GM23338 (cell line): Measurements from ENCODE around the gene IL1RL2. TPM values are rescaled to one million over a fixed set of nuclear protein-coding genes. Genes with fewer than 3 reads are reported as not detected.

ENCODE experiments used
- ATAC-seq: fragments of 200-7000 bp; cut with Tn5 transposase; 3 replicates; pipeline ENCODE4 v1.9.1; 2020
- DNase-seq: peaks from one replicate; pipeline ENCODE4 v3.0.0-alpha.2; 2015; ENCODE audit warnings: low spot score
- H2AFZ ChIP-seq: fragments of 200-600 bp; sonication (generic); 2 replicates; pipeline ENCODE4 v1.8.0; 2016; ENCODE audit warnings: antibody characterized with exemption, mild to moderate bottlenecking, moderate library complexity
- H3F3A ChIP-seq: fragments of 200-600 bp; sonication (generic); replicated peaks from 2 replicates; pipeline ENCODE4 v1.8.0; 2017; ENCODE audit warnings: antibody characterized with exemption, mixed run types, low read depth
- H3K27ac ChIP-seq: fragments of 200-600 bp; sonication (generic); 2 replicates; pipeline ENCODE4 v1.6.1; 2016; ENCODE audit warnings: low read depth
- H3K27me3 ChIP-seq: fragments of 200-600 bp; sonication (generic); 2 replicates; pipeline ENCODE4 v1.8.0; 2016; ENCODE audit warnings: mild to moderate bottlenecking, mixed run types, moderate library complexity; ENCODE audit not compliant: insufficient read depth
- H3K36me3 ChIP-seq: fragments of 200-600 bp; sonication (generic); 2 replicates; pipeline ENCODE4 v1.8.0; 2016; ENCODE audit warnings: mild to moderate bottlenecking; ENCODE audit not compliant: insufficient read depth
- H3K4me1 ChIP-seq: fragments of 200-600 bp; sonication (generic); 2 replicates; pipeline ENCODE4 v1.8.0; 2016; ENCODE audit warnings: mild to moderate bottlenecking, moderate library complexity; ENCODE audit not compliant: insufficient read depth
- H3K4me2 ChIP-seq: fragments of 200-600 bp; sonication (generic); 2 replicates; pipeline ENCODE4 v1.7.1; 2017; ENCODE audit warnings: mixed run types
- H3K4me3 ChIP-seq: fragments of 200-600 bp; sonication (generic); 2 replicates; pipeline ENCODE4 v1.6.1; 2016; ENCODE audit warnings: mixed run types
- H3K79me2 ChIP-seq: fragments of 200-600 bp; sonication (generic); replicated peaks from 2 replicates; pipeline ENCODE4 v1.8.0; 2017; ENCODE audit warnings: mild to moderate bottlenecking; ENCODE audit not compliant: insufficient read depth
- H3K9me2 ChIP-seq: fragments of 200-600 bp; sonication (generic); 2 replicates; pipeline ENCODE4 v1.8.0; 2017; ENCODE audit not compliant: insufficient read depth
- H4K20me1 ChIP-seq: fragments of 200-600 bp; sonication (generic); replicated peaks from 2 replicates; pipeline ENCODE4 v1.8.0; 2017; ENCODE audit warnings: mild to moderate bottlenecking; ENCODE audit not compliant: insufficient read depth
- H3K27ac Mint-ChIP-seq: 2 replicates; pipeline ENCODE4 v1.8.0; 2020; ENCODE audit warnings: inconsistent platforms, mild to moderate bottlenecking, moderate library complexity, mixed read lengths
- H3K27me3 Mint-ChIP-seq: 3 replicates; pipeline ENCODE4 v1.8.0; 2022; ENCODE audit warnings: low read depth, mild to moderate bottlenecking, moderate library complexity, mixed read lengths, inconsistent platforms; ENCODE audit not compliant: insufficient read depth, poor library complexity
- H3K36me3 Mint-ChIP-seq: 3 replicates; pipeline ENCODE4 v1.8.0; 2021; ENCODE audit warnings: low read depth, mild to moderate bottlenecking, inconsistent platforms, moderate library complexity, mixed read lengths
- H3K4me1 Mint-ChIP-seq: 3 replicates; pipeline ENCODE4 v1.8.0; 2020; ENCODE audit warnings: mild to moderate bottlenecking, inconsistent platforms, mixed read lengths
- H3K4me3 Mint-ChIP-seq: 3 replicates; pipeline ENCODE4 v1.8.0; 2021; ENCODE audit warnings: moderate library complexity, mild to moderate bottlenecking, inconsistent platforms, mixed read lengths
- H3K9me3 Mint-ChIP-seq: 3 replicates; pipeline ENCODE4 v1.8.0; 2020; ENCODE audit warnings: moderate library complexity, mild to moderate bottlenecking, inconsistent platforms, mixed read lengths
- CREB1 ChIP-seq: fragments of 250-450 bp; sonication (Bioruptor Pico); IDR thresholded peaks from 2 replicates; pipeline ENCODE4 v1.5.0; 2020; ENCODE audit warnings: low read depth, mild to moderate bottlenecking, moderate library complexity
- CTCF ChIP-seq, 2 experiments: fragments of 200-600 bp in 1 of 2; sonication (generic) in 1 of 2; conservative IDR thresholded peaks; 2 replicates each; pipeline versions ENCODE4 v1.5.1 to v1.6.1; 2016 to 2017; ENCODE audit warnings: antibody characterized with exemption in 2 of 2, low read depth in 2 of 2, mild to moderate bottlenecking in 2 of 2, moderate library complexity in 1 of 2
- EZH2 ChIP-seq: fragments of 200-600 bp; sonication (generic); IDR thresholded peaks from one replicate; pipeline ENCODE4 v1.8.0; 2017; ENCODE audit warnings: antibody characterized with exemption, mild to moderate bottlenecking, low read depth; ENCODE audit not compliant: unreplicated experiment
- EZH2phosphoT487 ChIP-seq: fragments of 200-600 bp; sonication (generic); IDR thresholded peaks from one replicate; pipeline ENCODE4 v1.8.1; 2018; ENCODE audit warnings: antibody characterized with exemption; ENCODE audit not compliant: unreplicated experiment
- JUNB ChIP-seq: IDR thresholded peaks from one replicate; pipeline ENCODE4 v1.6.1; 2016; ENCODE audit warnings: antibody characterized with exemption; ENCODE audit not compliant: unreplicated experiment
- NANOG ChIP-seq: IDR thresholded peaks from 2 replicates; pipeline ENCODE4 v1.6.1; 2016; ENCODE audit warnings: antibody characterized with exemption, borderline replicate concordance
- POLR2AphosphoS5 ChIP-seq: IDR thresholded peaks from 2 replicates; pipeline ENCODE4 v1.6.1; 2016; ENCODE audit warnings: antibody characterized with exemption, low read depth
- STAT1 ChIP-seq: IDR thresholded peaks from one replicate; pipeline ENCODE4 v1.6.1; 2016; ENCODE audit warnings: antibody characterized with exemption; ENCODE audit not compliant: unreplicated experiment
- ZNF114 ChIP-seq: fragments of 250-450 bp; sonication (Bioruptor Pico); IDR thresholded peaks from 2 replicates; pipeline ENCODE4 v1.5.0; 2020; ENCODE audit warnings: mild to moderate bottlenecking, moderate library complexity
- ZNF331 ChIP-seq: fragments of 250-450 bp; sonication (Bioruptor Pico); IDR thresholded peaks from 2 replicates; pipeline ENCODE4 v1.5.0; 2020; ENCODE audit warnings: low read depth, mild to moderate bottlenecking, moderate library complexity
- ZNF462 ChIP-seq: fragments of 250-450 bp; sonication (Bioruptor Pico); IDR thresholded peaks from 2 replicates; pipeline ENCODE4 v1.5.0; 2020; ENCODE audit warnings: mild to moderate bottlenecking, moderate library complexity
- polyA plus RNA-seq: library from polyadenylated mRNA; unstranded; fragments of >200 nt; fragmentation: Nextera tagmentation; extraction: Ambion mirVana; gene quantifications from 2 replicates; pipeline ENCODE4 v1.2.1, GENCODE V29; 2016
- total RNA-seq: library from RNA; depleted of rRNA; stranded (reverse); fragments of >200 nt; shearing (Covaris generic); gene quantifications from 2 replicates; pipeline ENCODE4 v1.2.3, GENCODE V29; 2014
- TF ChIP-seq, protein P1 (sequence below): IDR thresholded peaks from one replicate; pipeline ENCODE4 v1.6.1; 2018; ENCODE audit warnings: antibody characterized with exemption; ENCODE audit not compliant: unreplicated experiment
- TF ChIP-seq, protein P2 (sequence below): IDR thresholded peaks from 2 replicates; pipeline ENCODE4 v1.6.1; 2016; ENCODE audit warnings: antibody characterized with exemption

IL1RL2 gene
- total and polyA plus RNA-seq, 2 experiments from 2014 or later: not detected

DNA sequence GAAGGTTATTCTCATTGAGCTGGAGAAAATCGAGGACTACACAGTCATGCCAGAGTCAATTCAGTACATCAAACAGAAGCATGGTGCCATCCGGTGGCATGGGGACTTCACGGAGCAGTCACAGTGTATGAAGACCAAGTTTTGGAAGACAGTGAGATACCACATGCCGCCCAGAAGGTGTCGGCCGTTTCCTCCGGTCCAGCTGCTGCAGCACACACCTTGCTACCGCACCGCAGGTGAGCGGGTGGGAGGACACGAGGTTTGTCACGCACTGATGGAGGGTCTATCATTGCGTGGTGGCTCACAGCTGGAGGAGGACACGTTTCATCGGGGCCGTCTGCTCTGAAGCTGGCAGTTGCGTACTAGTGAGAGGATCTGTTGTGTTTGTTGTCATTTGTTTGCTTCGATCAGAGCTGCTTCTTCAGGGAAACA lies 48.2 kb downstream of the IL1RL2 start:
- Histone ChIP-seq H3K36me3 (no peaks in the 10 kb centered on the region), H2AFZ (peak overlapping the region; percentile 10; the same call in 1 of the 2 replicates), H3K79me2 (no peaks in the 10 kb centered on the region), H3F3A (no peaks in the 10 kb centered on the region), H3K4me1 (no peaks in the 10 kb centered on the region), H3K27me3 (no peaks in the 10 kb centered on the region), H4K20me1 (no peaks in the 10 kb centered on the region), H3K27ac (no peak overlapping the region), H3K9me2 (peaks cover 3% of the 10 kb centered on the region), H3K4me2 (no peak overlapping the region), H3K4me3 (no peak overlapping the region)
- no peaks in the 10 kb centered on the region; the same call in 2 of the 3 replicates for H3K4me1 Mint-ChIP-seq
- TF ChIP-seq EZH2 (no peak), CTCF (conservative IDR thresholded peaks at IDR 0.05; ENCODE audit: low read depth in 2 of 2) (no peak; a peak in 1 of 4 replicates), EZH2phosphoT487 (no peak), JUNB (no peak), CREB1 (CRISPR knock-in tag) (no peak), ZNF331 (CRISPR knock-in tag) (no peak), POLR2AphosphoS5 (no peak), ZNF114 (CRISPR knock-in tag) (no peak), ZNF462 (no peak), NANOG (no peak), STAT1 (no peak)
- TF ChIP-seq, protein P1, sequence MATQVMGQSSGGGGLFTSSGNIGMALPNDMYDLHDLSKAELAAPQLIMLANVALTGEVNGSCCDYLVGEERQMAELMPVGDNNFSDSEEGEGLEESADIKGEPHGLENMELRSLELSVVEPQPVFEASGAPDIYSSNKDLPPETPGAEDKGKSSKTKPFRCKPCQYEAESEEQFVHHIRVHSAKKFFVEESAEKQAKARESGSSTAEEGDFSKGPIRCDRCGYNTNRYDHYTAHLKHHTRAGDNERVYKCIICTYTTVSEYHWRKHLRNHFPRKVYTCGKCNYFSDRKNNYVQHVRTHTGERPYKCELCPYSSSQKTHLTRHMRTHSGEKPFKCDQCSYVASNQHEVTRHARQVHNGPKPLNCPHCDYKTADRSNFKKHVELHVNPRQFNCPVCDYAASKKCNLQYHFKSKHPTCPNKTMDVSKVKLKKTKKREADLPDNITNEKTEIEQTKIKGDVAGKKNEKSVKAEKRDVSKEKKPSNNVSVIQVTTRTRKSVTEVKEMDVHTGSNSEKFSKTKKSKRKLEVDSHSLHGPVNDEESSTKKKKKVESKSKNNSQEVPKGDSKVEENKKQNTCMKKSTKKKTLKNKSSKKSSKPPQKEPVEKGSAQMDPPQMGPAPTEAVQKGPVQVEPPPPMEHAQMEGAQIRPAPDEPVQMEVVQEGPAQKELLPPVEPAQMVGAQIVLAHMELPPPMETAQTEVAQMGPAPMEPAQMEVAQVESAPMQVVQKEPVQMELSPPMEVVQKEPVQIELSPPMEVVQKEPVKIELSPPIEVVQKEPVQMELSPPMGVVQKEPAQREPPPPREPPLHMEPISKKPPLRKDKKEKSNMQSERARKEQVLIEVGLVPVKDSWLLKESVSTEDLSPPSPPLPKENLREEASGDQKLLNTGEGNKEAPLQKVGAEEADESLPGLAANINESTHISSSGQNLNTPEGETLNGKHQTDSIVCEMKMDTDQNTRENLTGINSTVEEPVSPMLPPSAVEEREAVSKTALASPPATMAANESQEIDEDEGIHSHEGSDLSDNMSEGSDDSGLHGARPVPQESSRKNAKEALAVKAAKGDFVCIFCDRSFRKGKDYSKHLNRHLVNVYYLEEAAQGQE: no peak
- TF ChIP-seq, protein P2, sequence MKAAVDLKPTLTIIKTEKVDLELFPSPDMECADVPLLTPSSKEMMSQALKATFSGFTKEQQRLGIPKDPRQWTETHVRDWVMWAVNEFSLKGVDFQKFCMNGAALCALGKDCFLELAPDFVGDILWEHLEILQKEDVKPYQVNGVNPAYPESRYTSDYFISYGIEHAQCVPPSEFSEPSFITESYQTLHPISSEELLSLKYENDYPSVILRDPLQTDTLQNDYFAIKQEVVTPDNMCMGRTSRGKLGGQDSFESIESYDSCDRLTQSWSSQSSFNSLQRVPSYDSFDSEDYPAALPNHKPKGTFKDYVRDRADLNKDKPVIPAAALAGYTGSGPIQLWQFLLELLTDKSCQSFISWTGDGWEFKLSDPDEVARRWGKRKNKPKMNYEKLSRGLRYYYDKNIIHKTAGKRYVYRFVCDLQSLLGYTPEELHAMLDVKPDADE: no peak
- ATAC-seq (no peak), DNase-seq (no peak)
- no peak overlapping the region for H3K27ac Mint-ChIP-seq
- H3K27me3 Mint-ChIP-seq: peaks cover 8% of the 10 kb centered on the region
- H3K4me3 Mint-ChIP-seq: no peak overlapping the region
- H3K36me3 Mint-ChIP-seq: no peaks in the 10 kb centered on the region
- H3K9me3 Mint-ChIP-seq: no peaks in the 10 kb centered on the region
